PC-3 (cell line): ENCODE measurements around the gene GRM1. TPM values are rescaled to one million over a fixed set of nuclear protein-coding genes. Genes with fewer than 3 reads are reported as not detected.

Experiments
- ATAC-seq: fragments of 200-7000 bp; cut with Tn5 transposase; 2 replicates; pipeline ENCODE4 v1.9.1; 2020; ENCODE audit warnings: mild to moderate bottlenecking, moderate library complexity
- BruUV-seq: library from RNA; stranded (reverse); fragments of 400-500 nt; replicated peaks from 2 replicates; lab custom pipeline; 2021; lab: Mats Ljungman, UMichigan
- CTCF ChIA-PET: fragments of 300-600 bp; sonication (Branson Sonifier 250); formaldehyde crosslinking; loops from one replicate; lab custom pipeline; 2022; ENCODE audit warnings: antibody characterized with exemption; lab: Charles Lee
- POLR2A ChIA-PET: fragments of 300-600 bp; sonication (Branson Sonifier 250); formaldehyde crosslinking; loops from one replicate; lab custom pipeline; 2022; ENCODE audit warnings: antibody characterized with exemption; ENCODE audit not compliant: unreplicated experiment; lab: Charles Lee
- DNase-seq: peaks from one replicate; pipeline ENCODE4 v3.0.0-alpha.2; 2015
- H2AFZ ChIP-seq: fragments of 300-600 bp; sonication (generic); 2 replicates; pipeline ENCODE4 v1.6.0; 2016; ENCODE audit warnings: antibody characterized with exemption, low read length
- H3F3A ChIP-seq: fragments of 300-600 bp; sonication (generic); one replicate; pipeline ENCODE4 v1.6.0; 2017; ENCODE audit warnings: antibody characterized with exemption, low read length, control low read depth, mild to moderate bottlenecking; ENCODE audit not compliant: unreplicated experiment
- H3K27ac ChIP-seq: fragments of 300-600 bp; sonication (generic); 2 replicates; pipeline ENCODE4 v1.5.1; 2016; ENCODE audit warnings: mild to moderate bottlenecking, low read length
- H3K27me3 ChIP-seq: fragments of 300-600 bp; sonication (generic); 2 replicates; pipeline ENCODE4 v1.6.1; 2016; ENCODE audit warnings: low read length, mixed read lengths
- H3K36me3 ChIP-seq: fragments of 300-600 bp; sonication (generic); 2 replicates; pipeline ENCODE4 v1.6.1; 2016; ENCODE audit warnings: low read depth, mixed run types, low read length, mixed read lengths
- H3K4me1 ChIP-seq: fragments of 300-600 bp; sonication (generic); 2 replicates; pipeline ENCODE4 v1.5.1; 2016; ENCODE audit warnings: low read length; ENCODE audit not compliant: insufficient read depth
- H3K4me2 ChIP-seq: fragments of 300-600 bp; sonication (generic); 2 replicates; pipeline ENCODE4 v1.6.0; 2016; ENCODE audit warnings: low read length
- H3K4me3 ChIP-seq: fragments of 300-600 bp; sonication (generic); 2 replicates; pipeline ENCODE4 v1.5.1; 2016; ENCODE audit warnings: mild to moderate bottlenecking, low read length, mixed read lengths
- H3K79me2 ChIP-seq: fragments of 300-600 bp; sonication (generic); 2 replicates; pipeline ENCODE4 v1.6.1; 2017; ENCODE audit warnings: low read length, mixed read lengths
- H3K9ac ChIP-seq: fragments of 300-600 bp; sonication (generic); 2 replicates; pipeline ENCODE4 v1.6.0; 2016; ENCODE audit warnings: mild to moderate bottlenecking, low read length
- H3K9me2 ChIP-seq: fragments of 300-600 bp; sonication (generic); replicated peaks from 2 replicates; pipeline ENCODE4 v1.6.1; 2016; ENCODE audit warnings: mixed run types, low read length, mixed read lengths
- H3K9me3 ChIP-seq: fragments of 300-600 bp; sonication (generic); 2 replicates; pipeline ENCODE4 v1.6.1; 2016; ENCODE audit warnings: low read length, mixed read lengths
- H4K20me1 ChIP-seq: fragments of 300-600 bp; sonication (generic); 2 replicates; pipeline ENCODE4 v1.6.1; 2016; ENCODE audit warnings: low read length, mixed read lengths
- CTCF ChIP-seq: fragments of 300-600 bp; sonication (generic); conservative IDR thresholded peaks from 2 replicates; pipeline ENCODE4 v1.5.1; 2017; ENCODE audit warnings: antibody characterized with exemption, low read depth, mild to moderate bottlenecking, low read length
- EZH2 ChIP-seq: fragments of 300-600 bp; sonication (generic); IDR thresholded peaks from one replicate; pipeline ENCODE4 v1.6.1; 2017; ENCODE audit warnings: antibody characterized with exemption, mild to moderate bottlenecking, low read length; ENCODE audit not compliant: unreplicated experiment
- EZH2phosphoT487 ChIP-seq: fragments of 300-600 bp; sonication (generic); IDR thresholded peaks from 2 replicates; pipeline ENCODE4 v1.6.1; 2018; ENCODE audit warnings: mild to moderate bottlenecking, antibody characterized with exemption, low read length, borderline replicate concordance
- intact Hi-C: fragments of 100-400 bp; cut with micrococcal nuclease; formaldehyde crosslinking; loops from 2 replicates; pipeline ENCODE4 v1.9.0; 2023
- total RNA-seq: library from RNA; depleted of rRNA; stranded (reverse); fragments of >200 nt; gene quantifications from 2 replicates; pipeline ENCODE4 v1.2.3, GENCODE V29; 2014

Gene GRM1
- total RNA-seq, 1 experiment from 2014 or later: 0.11 TPM

- POLR2A ChIA-PET: no interaction called here
Observed at GRCh38 chr6:146352163-146352562, 323.3 kb downstream of the GRM1 start.

GRCh38 chr6:146354451-146354850, 325.6 kb downstream of the GRM1 start:
- no peaks in the 10 kb centered on the region for H3K79me2 ChIP-seq
- H2AFZ ChIP-seq: no peak overlapping the region
- H3K27ac ChIP-seq: no peak overlapping the region
- H3K9me3 ChIP-seq: no peaks in the 10 kb centered on the region
- H3K4me1 ChIP-seq: peaks cover 24% of the 10 kb centered on the region
- ATAC-seq (no peak), DNase-seq (no peak)
- no peak overlapping the region for H3K4me2 ChIP-seq
- no peaks in the 10 kb centered on the region for H3K36me3 ChIP-seq
- no peaks in the 10 kb centered on the region for H3K27me3 ChIP-seq
- no peaks in the 10 kb centered on the region for H3F3A ChIP-seq
- no peak overlapping the region for H3K4me3 ChIP-seq
- no peak overlapping the region for H3K9ac ChIP-seq
- H3K9me2 ChIP-seq: no peaks in the 10 kb centered on the region
- ChIA-PET CTCF (no interaction called here), POLR2A (no interaction called here)
- no peaks in the 10 kb centered on the region for H4K20me1 ChIP-seq
- intact Hi-C loops: no loop called here
- no TSS peak for BruUV-seq
- no peak for TF ChIP-seq CTCF
- no peak for TF ChIP-seq EZH2
- no peak for TF ChIP-seq EZH2phosphoT487

More at GRCh38 chr6:146352163-146352562, 323.3 kb downstream of the GRM1 start:
- DNase-seq: no peak
- H3K27ac ChIP-seq: no peak overlapping the region
- H2AFZ ChIP-seq: no peak overlapping the region
- H3K9me3 ChIP-seq: no peaks in the 10 kb centered on the region
- CTCF ChIA-PET: no interaction called here
- TF ChIP-seq CTCF (no peak), EZH2phosphoT487 (no peak), EZH2 (no peak)
- no peaks in the 10 kb centered on the region for H3K79me2 ChIP-seq
- no peaks in the 10 kb centered on the region for H3K36me3 ChIP-seq
- intact Hi-C loops: no loop called here
- ATAC-seq: no peak
- H3F3A ChIP-seq: no peaks in the 10 kb centered on the region
- no peaks in the 10 kb centered on the region for H4K20me1 ChIP-seq
- H3K27me3 ChIP-seq: no peaks in the 10 kb centered on the region; the same call in 1 of the 2 replicates
- peaks cover 4% of the 10 kb centered on the region for H3K4me1 ChIP-seq
- no TSS peak for BruUV-seq
- no peak overlapping the region for H3K4me2 ChIP-seq
- no peak overlapping the region for H3K9ac ChIP-seq
- no peaks in the 10 kb centered on the region for H3K9me2 ChIP-seq
- no peak overlapping the region for H3K4me3 ChIP-seq

GRCh38 chr6:146355521-146356100, 326.7 kb downstream of the GRM1 start:
- no peaks in the 10 kb centered on the region for H4K20me1 ChIP-seq
- no peak for DNase-seq
- H2AFZ ChIP-seq: no peak overlapping the region
- BruUV-seq: no TSS peak
- no peaks in the 10 kb centered on the region for H3F3A ChIP-seq
- no peak overlapping the region for H3K4me2 ChIP-seq
- no peaks in the 10 kb centered on the region for H3K27me3 ChIP-seq
- H3K36me3 ChIP-seq: no peaks in the 10 kb centered on the region
- no peaks in the 10 kb centered on the region for H3K9me2 ChIP-seq
- no peaks in the 10 kb centered on the region for H3K9me3 ChIP-seq
- CTCF ChIA-PET: no interaction called here
- ATAC-seq: no peak
- H3K4me1 ChIP-seq: peaks cover 24% of the 10 kb centered on the region
- no peaks in the 10 kb centered on the region for H3K79me2 ChIP-seq
- H3K4me3 ChIP-seq: no peak overlapping the region
- TF ChIP-seq EZH2: no peak
- no peak for TF ChIP-seq CTCF
- no peak for TF ChIP-seq EZH2phosphoT487
- intact Hi-C loops: loop anchor here (5.0 kb wide), 1 partner anchor 187 kb away; the partner anchor contains the start of gene RAB32
- POLR2A ChIA-PET: no interaction called here
- H3K27ac ChIP-seq: no peak overlapping the region
- H3K9ac ChIP-seq: no peak overlapping the region
